Activated naive CD4-positive, alpha-beta T cell treated with anti-CD3 and anti-CD28 coated beads for 36 hours (primary cell): ENCODE results near the gene SLC4A7. TPM values are rescaled to one million over a fixed set of nuclear protein-coding genes. Genes with fewer than 3 reads are reported as not detected.
A peak's percentile ranks its signal among the peaks of the same experiment; 100 is the strongest.
"Not testable (repeated sequence)": the region's sequence is repeated elsewhere in the genome, so short reads cannot be mapped to it uniquely, and the experiment has no call there.

ENCODE experiments used
- CTCF ChIA-PET: fragments of 350-600 bp; sonication (Branson Sonifier 250); formaldehyde crosslinking; loops from one replicate; lab custom pipeline; 2021; ENCODE audit warnings: antibody characterized with exemption; lab: Charles Lee
- DNase-seq: peaks from one replicate; pipeline ENCODE4 v3.0.0-alpha.2; 2020
- H3K27ac Mint-ChIP-seq: one replicate; pipeline ENCODE4 v1.8.0; 2021; ENCODE audit warnings: mild to moderate bottlenecking, mixed read lengths
- H3K27me3 Mint-ChIP-seq: one replicate; pipeline ENCODE4 v1.8.0; 2021; ENCODE audit warnings: low read depth, mixed read lengths
- H3K36me3 Mint-ChIP-seq: one replicate; pipeline ENCODE4 v1.8.0; 2021; ENCODE audit warnings: low read depth, mixed read lengths
- H3K4me1 Mint-ChIP-seq: one replicate; pipeline ENCODE4 v1.8.0; 2021; ENCODE audit warnings: low read depth, mixed read lengths
- H3K4me3 Mint-ChIP-seq: one replicate; pipeline ENCODE4 v1.8.0; 2021; ENCODE audit warnings: mild to moderate bottlenecking, moderate library complexity, mixed read lengths
- H3K9me3 Mint-ChIP-seq: one replicate; pipeline ENCODE4 v1.8.0; 2021; ENCODE audit warnings: mixed read lengths
- intact Hi-C: fragments of 100-400 bp; cut with micrococcal nuclease; formaldehyde crosslinking; loops from one replicate; pipeline ENCODE4 v1.15.1; 2023
- total RNA-seq, 2 experiments: library from RNA; stranded (reverse); gene quantifications; one replicate each; pipeline ENCODE4 v1.2.3, GENCODE V29; 2021

The SLC4A7 gene
- total RNA-seq, 2 experiments from 2014 or later, result 37.0 to 39.0 TPM

DNA sequence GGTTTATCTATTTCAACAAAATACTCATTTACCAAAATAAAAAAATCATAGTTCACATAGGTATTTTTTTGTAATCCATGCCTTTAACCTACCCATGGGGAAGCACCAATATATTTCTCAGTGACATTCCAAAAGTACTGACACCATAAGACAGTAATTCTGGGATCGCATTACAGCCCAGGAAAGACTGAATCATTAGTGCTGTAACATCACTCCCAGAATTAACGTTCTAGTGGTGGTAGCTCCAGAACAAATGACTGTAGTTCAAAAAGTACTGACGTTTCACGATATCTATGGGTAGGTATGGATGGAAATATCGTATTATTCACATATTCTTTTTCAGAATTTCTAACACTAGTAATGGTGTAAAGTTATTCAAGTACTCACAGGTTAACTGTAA lies 60.7 kb downstream of the SLC4A7 start:
- Mint-ChIP-seq H3K4me1 (peaks cover 7% of the 10 kb centered on the region), H3K4me3 (no peak overlapping the region), H3K36me3 (peaks cover 29% of the 10 kb centered on the region), H3K9me3 (no peaks in the 10 kb centered on the region), H3K27me3 (no peaks in the 10 kb centered on the region), H3K27ac (no peak overlapping the region)
- CTCF ChIA-PET, result no interaction called here
- DNase-seq, result no peak
- intact Hi-C loops, result no loop called here

DNA sequence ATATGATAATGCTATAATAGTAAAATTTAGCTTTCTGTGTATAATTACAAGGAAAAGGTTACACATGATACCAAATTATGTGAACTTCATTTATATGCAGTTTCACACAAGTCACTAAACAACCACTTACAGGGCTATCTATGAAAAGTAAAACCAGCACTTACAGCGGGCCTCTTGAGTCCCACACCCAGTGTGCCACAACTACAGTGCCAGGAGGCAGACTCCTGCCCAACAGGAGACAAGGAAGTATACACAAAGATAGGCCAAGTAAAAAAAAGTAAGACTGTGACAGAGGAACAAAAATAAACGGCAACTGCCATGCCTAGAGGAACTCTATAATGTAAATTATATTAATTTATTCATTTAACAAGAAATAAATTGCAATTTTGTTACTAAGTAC lies 61.6 kb downstream of the SLC4A7 start:
- no peak for DNase-seq
- Mint-ChIP-seq H3K4me1 (peaks cover 7% of the 10 kb centered on the region), H3K27me3 (no peaks in the 10 kb centered on the region), H3K9me3 (no peaks in the 10 kb centered on the region), H3K4me3 (no peak overlapping the region), H3K27ac (no peak overlapping the region), H3K36me3 (peaks cover 31% of the 10 kb centered on the region)
- CTCF ChIA-PET, result no interaction called here
- intact Hi-C loops, result no loop called here

GRCh38 chr3:27415202-27415601 lies 69.0 kb downstream of the SLC4A7 start:
- peaks cover 5% of the 10 kb centered on the region for H3K4me1 Mint-ChIP-seq
- H3K36me3 Mint-ChIP-seq, result peaks cover 31% of the 10 kb centered on the region
- no peak for DNase-seq
- CTCF ChIA-PET, result interaction anchor here (1.6 kb wide), 1 partner anchor 41 kb away, joined by 4 read pairs; no protein-coding TSS in a partner anchor
- H3K27me3 Mint-ChIP-seq, result no peaks in the 10 kb centered on the region
- intact Hi-C loops, result no loop called here
- H3K4me3 Mint-ChIP-seq, result no peak overlapping the region
- no peak overlapping the region for H3K27ac Mint-ChIP-seq
- H3K9me3 Mint-ChIP-seq, result no peaks in the 10 kb centered on the region

DNA sequence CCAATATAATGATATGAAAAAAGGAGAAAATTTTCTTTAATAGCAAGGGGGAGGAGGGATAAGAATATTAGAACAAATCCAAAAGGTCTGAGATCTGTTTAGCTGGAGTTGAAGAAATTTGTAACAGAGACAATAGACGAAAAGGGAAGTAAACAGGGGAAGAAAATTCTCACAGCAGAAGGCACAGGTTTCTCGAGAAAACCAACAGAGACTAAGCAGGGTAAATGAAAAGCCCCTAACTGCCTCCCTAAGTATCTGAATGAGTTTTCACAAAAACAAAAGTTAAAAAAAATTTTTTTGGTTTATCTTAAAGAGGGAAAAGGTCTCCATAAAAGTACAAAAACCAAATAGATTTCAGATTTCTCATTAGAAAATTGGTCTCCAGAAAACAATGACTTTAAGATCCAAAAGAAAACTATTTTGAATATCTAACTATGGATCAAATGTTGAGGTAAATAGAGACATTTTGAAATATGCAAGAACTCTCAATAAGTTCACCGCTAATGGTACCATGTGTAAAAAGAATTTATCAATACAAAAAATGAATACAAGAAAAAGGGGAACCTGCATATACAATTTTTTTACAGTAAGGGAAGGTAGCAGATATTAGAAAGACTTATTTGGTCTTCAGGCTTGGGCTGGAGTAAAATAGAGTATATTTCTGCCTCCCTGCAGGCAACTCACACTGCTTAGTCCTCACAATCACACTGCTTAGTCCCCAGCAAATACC lies 91.1 kb downstream of the SLC4A7 start:
- CTCF ChIA-PET, result no interaction called here

GRCh38 chr3:27392414-27392813 lies 91.8 kb downstream of the SLC4A7 start:
- H3K4me1 Mint-ChIP-seq, intact Hi-C loops, H3K9me3 Mint-ChIP-seq, DNase-seq, H3K4me3 Mint-ChIP-seq, CTCF ChIA-PET, H3K27ac Mint-ChIP-seq, H3K27me3 Mint-ChIP-seq: not testable (repeated sequence)
- peaks cover 28% of the 10 kb centered on the region for H3K36me3 Mint-ChIP-seq

More for the DNA sequence above, 91.1 kb downstream of the SLC4A7 start:
- H3K36me3 Mint-ChIP-seq, result peaks cover 29% of the 10 kb centered on the region
- no peaks in the 10 kb centered on the region for H3K9me3 Mint-ChIP-seq
- no peaks in the 10 kb centered on the region for H3K27me3 Mint-ChIP-seq
- no peak overlapping the region for H3K27ac Mint-ChIP-seq
- intact Hi-C loops, result no loop called here
- no peak for DNase-seq
- H3K4me3 Mint-ChIP-seq, result no peak overlapping the region
- no peaks in the 10 kb centered on the region for H3K4me1 Mint-ChIP-seq

DNA sequence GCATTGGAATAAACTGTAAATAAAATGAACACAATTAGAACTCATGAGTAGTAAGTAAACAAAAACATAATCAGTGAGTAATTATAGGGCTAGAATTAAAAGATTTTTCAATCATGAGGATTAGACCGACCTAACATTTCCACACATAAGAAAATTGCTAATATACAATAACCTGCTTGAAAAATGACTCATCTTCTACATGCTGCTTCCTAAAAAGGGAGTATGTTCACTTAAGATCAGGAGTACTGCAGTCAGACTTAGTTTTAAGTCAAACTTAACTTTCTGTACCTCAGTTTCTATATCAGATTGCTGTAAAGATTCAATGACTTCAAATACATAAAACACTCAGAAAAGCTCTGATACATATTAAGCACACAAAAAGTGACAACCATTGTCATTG lies 92.4 kb downstream of the SLC4A7 start:
- intact Hi-C loops, result no loop called here

GRCh38 chr3:27387625-27388024 lies 96.6 kb downstream of the SLC4A7 start:
- CTCF ChIA-PET, result no interaction called here
- no peak overlapping the region for H3K4me3 Mint-ChIP-seq
- no peak for DNase-seq
- no peak overlapping the region for H3K27ac Mint-ChIP-seq
- no peaks in the 10 kb centered on the region for H3K4me1 Mint-ChIP-seq
- no peaks in the 10 kb centered on the region for H3K27me3 Mint-ChIP-seq
- intact Hi-C loops, result no loop called here
- no peaks in the 10 kb centered on the region for H3K9me3 Mint-ChIP-seq
- H3K36me3 Mint-ChIP-seq, result peaks cover 30% of the 10 kb centered on the region

More for the DNA sequence above, 92.4 kb downstream of the SLC4A7 start:
- Mint-ChIP-seq H3K27ac (peak overlapping the region; percentile 3), H3K36me3 (peaks cover 28% of the 10 kb centered on the region), H3K4me1 (no peaks in the 10 kb centered on the region), H3K9me3 (no peaks in the 10 kb centered on the region), H3K4me3 (no peak overlapping the region), H3K27me3 (no peaks in the 10 kb centered on the region)
- CTCF ChIA-PET, result no interaction called here
- DNase-seq, result no peak

DNA sequence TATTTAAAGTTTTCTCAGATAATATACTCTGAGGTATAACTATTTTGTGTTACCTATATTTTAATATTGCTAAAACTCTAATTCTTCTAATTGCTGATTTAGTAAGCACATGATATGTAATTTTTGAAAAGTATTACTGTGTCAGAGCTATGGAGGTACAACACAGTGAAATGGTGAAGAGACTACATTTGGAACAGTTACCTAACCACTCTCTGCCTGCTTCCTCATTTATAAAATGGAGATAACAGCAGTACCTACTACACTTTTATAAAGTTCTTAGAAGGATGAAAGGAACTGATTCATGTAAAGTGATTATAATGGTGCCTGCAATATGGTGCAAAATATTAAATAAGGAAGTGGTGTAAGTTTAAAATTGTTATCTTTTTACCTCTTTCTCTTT lies 98.7 kb downstream of the SLC4A7 start:
- CTCF ChIA-PET, result no interaction called here

DNA sequence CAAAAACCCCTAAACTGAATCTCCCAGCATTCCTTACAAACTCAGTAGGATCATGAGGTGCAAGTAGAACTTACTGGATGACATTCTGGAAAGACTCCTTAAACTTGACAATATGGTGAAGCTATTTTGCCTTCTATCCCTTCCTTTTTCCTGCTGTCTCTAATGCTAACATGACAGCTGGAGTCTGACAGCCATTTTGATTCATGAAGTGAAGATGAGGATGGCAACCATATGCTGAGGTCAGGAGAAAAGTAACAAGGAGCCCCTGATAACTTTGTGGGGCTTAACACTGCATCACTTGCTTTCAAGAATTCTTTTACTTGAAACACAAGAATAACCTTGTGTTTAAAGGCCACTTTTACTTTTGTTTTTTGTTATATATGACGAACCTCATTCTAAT lies 100.0 kb downstream of the SLC4A7 start:
- Mint-ChIP-seq H3K27ac (no peak overlapping the region), H3K4me3 (no peak overlapping the region), H3K9me3 (no peaks in the 10 kb centered on the region), H3K27me3 (no peaks in the 10 kb centered on the region), H3K36me3 (peaks cover 15% of the 10 kb centered on the region), H3K4me1 (peaks cover 3% of the 10 kb centered on the region)
- no peak for DNase-seq
- intact Hi-C loops, result loop anchor here (5.0 kb wide), 1 partner anchor 43 kb away; no protein-coding TSS in a partner anchor
- CTCF ChIA-PET, result no interaction called here

More for the DNA sequence above, 98.7 kb downstream of the SLC4A7 start:
- H3K4me3 Mint-ChIP-seq, result no peak overlapping the region
- DNase-seq, result no peak
- H3K4me1 Mint-ChIP-seq, result peaks cover 1% of the 10 kb centered on the region
- H3K36me3 Mint-ChIP-seq, result peaks cover 17% of the 10 kb centered on the region
- no peaks in the 10 kb centered on the region for H3K27me3 Mint-ChIP-seq
- H3K27ac Mint-ChIP-seq, result no peak overlapping the region
- H3K9me3 Mint-ChIP-seq, result no peaks in the 10 kb centered on the region
- intact Hi-C loops, result no loop called here

DNA sequence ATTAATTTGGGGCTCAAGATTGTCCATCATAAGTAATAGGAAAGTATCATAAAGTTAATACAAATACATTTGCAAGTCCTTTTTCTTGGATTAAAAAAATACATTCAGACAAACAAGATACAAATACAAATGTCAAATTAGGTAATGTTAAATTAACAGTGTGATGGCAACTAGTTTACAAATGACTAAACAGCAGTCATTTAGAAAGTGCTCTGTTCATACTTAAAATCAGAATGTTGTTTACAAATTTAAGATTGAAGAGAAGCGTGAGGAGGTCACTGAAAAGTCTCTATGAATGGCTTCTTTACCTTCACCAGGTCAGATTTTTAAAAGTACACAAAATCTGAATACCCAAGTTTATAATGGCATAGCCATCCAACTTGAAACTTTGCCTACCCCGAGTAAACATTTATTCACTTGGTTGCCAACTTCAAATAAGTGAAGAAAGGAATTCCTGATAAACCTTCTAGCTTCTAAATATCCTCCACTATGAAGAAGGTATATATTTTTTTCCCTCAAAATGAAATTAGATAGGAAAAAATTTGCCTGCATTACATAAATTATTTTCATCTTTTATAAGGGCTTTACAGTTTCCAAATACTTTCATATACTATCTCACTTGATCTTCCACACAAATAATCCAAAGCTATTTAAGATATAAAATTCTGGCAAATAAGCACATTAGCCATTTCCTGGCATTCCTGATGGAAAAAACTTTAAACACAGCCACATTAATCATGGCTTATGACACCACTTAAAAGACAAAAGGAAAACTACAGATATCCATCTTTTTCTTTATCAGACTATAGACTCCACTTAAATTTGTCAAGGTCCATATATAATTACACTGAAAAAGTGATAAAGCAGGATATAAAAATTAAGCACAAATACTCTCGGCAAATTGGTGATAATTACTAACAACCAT lies 103.5 kb downstream of the SLC4A7 start:
- H3K9me3 Mint-ChIP-seq, result no peaks in the 10 kb centered on the region
- no peak overlapping the region for H3K27ac Mint-ChIP-seq
- intact Hi-C loops, result loop anchor here (5.0 kb wide), 1 partner anchor 47 kb away; no protein-coding TSS in a partner anchor
- H3K36me3 Mint-ChIP-seq, result peaks cover 19% of the 10 kb centered on the region
- CTCF ChIA-PET, result interaction anchor here (0.6 to 1.0 kb wide), 2 partner anchors 9 to 70 kb away, joined by 3 read pairs; no protein-coding TSS in a partner anchor
- no peaks in the 10 kb centered on the region for H3K27me3 Mint-ChIP-seq
- no peak overlapping the region for H3K4me3 Mint-ChIP-seq
- no peak for DNase-seq
- H3K4me1 Mint-ChIP-seq, result peaks cover 3% of the 10 kb centered on the region

- H3K9me3 Mint-ChIP-seq, result no peaks in the 10 kb centered on the region
- intact Hi-C loops, result loop anchor here (1.0 kb wide), 1 partner anchor 9 kb away; the partner anchor contains the start of gene NEK10
- no peaks in the 10 kb centered on the region for H3K27me3 Mint-ChIP-seq
- DNase-seq, result no peak
- H3K36me3 Mint-ChIP-seq, result peaks cover 13% of the 10 kb centered on the region
- no peak overlapping the region for H3K27ac Mint-ChIP-seq
- H3K4me3 Mint-ChIP-seq, result no peak overlapping the region
- CTCF ChIA-PET, result no interaction called here
- peaks cover 3% of the 10 kb centered on the region for H3K4me1 Mint-ChIP-seq
These were observed 105.9 kb downstream of the SLC4A7 start for GRCh38 chr3:27378331-27378730.

- Mint-ChIP-seq H3K36me3 (peaks cover 10% of the 10 kb centered on the region), H3K27me3 (no peaks in the 10 kb centered on the region), H3K27ac (no peak overlapping the region), H3K4me1 (peaks cover 3% of the 10 kb centered on the region), H3K9me3 (no peaks in the 10 kb centered on the region), H3K4me3 (no peak overlapping the region)
- CTCF ChIA-PET, result no interaction called here
- DNase-seq, result no peak
- intact Hi-C loops, result no loop called here
These were observed 107.9 kb downstream of the SLC4A7 start for GRCh38 chr3:27376109-27376772.
